HG03064 (cell line): ENCODE data around the gene MDM2.

Experiments
- ATAC-seq: cut with Tn5 transposase; IDR thresholded peaks from one replicate; pipeline ENCODE4 v1.9.1; 2021; ENCODE audit warnings: low read depth; ENCODE audit not compliant: unreplicated experiment

MDM2 gene

DNA sequence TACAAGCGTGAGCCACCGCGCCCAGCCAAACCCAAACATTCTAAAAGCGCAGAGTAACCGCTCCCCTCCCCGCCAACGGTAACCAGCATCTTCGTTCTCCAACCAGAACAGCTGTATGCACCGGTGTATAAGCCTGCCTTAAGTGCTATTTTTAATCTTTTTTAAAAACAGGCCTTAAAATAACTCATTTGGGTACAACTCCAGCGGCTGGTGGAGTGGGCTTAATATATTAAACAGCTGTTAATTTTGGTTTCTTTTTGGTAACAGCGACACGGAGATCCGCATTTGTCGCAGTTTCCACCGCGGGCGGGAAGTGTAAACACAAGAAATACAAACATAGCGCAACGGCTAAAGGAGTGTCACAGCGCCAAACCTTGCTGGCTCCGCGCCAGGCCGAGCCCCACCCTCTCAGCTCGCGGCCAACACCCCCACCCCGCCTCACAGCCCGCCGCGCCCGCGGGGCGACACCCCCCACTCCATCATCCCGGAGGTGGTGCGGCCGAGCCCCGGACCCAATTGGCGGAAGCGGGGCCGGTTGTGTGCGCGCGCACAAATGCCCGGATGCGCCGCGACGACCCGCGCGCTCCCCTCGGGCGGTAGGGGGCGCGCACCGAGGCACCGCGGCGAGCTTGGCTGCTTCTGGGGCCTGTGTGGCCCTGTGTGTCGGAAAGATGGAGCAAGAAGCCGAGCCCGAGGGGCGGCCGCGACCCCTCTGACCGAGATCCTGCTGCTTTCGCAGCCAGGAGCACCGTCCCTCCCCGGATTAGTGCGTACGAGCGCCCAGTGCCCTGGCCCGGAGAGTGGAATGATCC lies at the start of gene MDM2:
Gene MDM2, plus strand, starts transcription at position 602 of the 812 bp plus-strand sequence. CDS start 301 bp downstream, outside the sequence.
- ATAC-seq = peak; percentile 74

GRCh38 chr12:68759852-68760251 lies 48.1 kb upstream of the MDM2 start:
- no peak for ATAC-seq

DNA sequence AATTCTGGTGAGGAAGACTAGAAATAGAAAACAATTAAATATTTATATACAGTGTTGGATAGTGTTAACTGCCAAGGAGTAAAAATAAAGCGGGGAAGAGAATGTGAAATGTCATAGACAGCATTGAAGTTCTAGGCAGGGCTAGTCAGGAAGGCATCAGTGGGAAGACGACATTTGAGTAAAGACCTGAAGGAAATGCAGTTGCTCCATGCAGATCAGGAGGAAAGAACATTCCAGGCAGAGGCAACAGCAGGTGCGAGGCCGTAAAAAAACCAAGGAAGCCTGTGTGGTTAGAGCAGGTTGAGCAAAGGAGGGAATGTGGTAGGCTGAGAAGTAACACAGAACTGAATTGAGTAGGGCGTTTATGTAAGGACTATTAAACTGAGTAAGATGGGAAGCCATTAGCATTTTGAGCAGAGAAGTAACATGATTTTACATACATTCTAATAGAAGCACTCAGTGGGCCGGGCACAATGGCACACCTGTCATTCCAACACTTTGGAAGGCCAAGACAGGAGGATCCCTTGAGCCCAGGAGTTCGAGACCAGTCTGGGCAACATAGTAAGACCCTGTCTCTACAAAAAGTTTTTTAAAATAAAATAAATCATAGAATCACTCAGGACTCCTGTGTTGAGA lies 47.1 kb upstream of the MDM2 start:
- no peak for ATAC-seq

GRCh38 chr12:68761442-68761812 lies 46.5 kb upstream of the MDM2 start:
- ATAC-seq = no peak

GRCh38 chr12:68761901-68762630 lies 45.9 kb upstream of the MDM2 start:
- ATAC-seq = no peak

DNA sequence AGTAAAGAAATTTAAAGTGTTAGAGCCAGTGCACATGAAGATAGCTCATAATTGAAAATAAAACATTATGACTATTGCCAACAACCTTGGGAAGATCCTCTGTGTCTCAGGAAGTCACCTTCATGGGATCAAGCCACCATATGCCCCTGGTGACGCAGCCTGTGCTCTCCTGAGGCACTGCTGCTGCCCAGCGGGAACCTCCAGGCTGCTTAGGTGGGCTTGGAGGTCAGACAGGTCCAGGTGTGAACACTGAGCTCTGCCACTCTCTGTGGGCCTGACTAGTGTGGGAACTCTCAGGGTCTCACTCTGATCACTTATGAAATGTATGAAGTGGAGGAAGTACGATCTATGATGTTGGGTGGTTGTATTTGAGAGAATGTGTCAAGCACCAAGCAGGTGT lies 45.3 kb upstream of the MDM2 start:
- ATAC-seq = no peak

GRCh38 chr12:68765696-68766095 lies 42.3 kb upstream of the MDM2 start:
- ATAC-seq = no peak

DNA sequence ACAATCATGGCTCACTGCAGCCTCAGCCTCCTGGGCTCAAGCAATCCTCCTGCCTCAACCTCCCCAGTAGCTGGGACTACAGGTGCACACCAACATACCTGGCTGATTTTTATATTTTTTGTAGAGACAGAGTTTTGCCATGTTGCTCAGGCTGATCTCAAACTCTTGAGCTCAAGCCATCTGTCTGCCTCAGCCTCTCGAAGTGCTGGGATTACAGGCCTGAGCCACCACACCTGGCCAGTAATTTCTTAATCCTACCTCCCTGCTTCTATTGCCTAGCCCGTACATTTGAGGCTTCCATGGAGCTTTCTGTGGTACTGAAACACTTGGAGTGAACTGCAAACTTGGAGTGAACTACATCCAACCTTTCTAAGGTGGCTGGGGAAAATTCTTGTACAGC lies 41.3 kb upstream of the MDM2 start:
- no peak for ATAC-seq

GRCh38 chr12:68767191-68767590 lies 40.8 kb upstream of the MDM2 start:
- no peak for ATAC-seq

DNA sequence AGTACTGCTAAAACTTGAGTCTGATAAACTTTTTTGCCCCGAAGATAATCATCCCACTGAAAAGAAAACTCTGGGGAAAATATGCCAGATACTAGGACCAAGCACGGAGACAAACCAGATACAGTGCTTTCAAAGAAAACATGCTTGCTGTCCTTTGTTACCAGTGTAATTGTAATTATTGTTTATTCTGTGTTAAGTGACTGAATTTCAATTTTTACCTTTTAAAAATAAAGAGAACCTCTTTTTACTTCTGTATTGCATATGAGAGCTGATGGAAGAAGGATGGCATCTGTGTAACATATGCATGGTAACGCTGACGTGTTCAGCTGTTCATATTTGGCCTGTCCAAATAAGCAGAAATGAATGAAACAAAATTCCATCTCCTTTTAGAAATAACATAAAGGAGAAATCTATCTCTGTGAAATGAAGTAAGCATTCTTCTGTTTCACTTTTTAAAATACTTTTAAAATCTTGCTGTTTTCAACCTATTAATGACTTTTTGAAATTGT lies 39.5 kb upstream of the MDM2 start:
- ATAC-seq = no peak

DNA sequence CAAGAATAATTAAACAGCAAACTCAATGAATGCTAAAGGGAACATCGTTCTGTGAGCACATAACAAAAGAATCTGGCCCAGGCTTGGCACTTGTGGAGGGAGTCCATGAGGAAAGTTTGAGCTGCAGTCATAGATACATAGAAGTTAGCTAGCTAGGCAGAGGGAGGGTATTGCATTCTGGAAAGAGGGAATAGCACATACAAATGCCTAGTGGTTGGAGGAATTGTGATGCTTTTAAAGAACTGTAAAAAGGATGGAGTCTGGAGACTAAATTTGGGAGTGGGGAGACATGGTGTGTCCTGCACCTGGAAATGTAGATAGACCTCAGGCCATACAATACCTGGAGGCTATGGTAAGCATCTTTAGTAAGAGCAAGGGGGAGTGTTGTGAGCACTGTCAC lies 38.0 kb upstream of the MDM2 start:
- ATAC-seq = no peak

GRCh38 chr12:68771223-68771925 lies 36.6 kb upstream of the MDM2 start:
- no peak for ATAC-seq

- ATAC-seq = no peak
Observed at GRCh38 chr12:68772714-68773113, 35.3 kb upstream of the MDM2 start.

DNA sequence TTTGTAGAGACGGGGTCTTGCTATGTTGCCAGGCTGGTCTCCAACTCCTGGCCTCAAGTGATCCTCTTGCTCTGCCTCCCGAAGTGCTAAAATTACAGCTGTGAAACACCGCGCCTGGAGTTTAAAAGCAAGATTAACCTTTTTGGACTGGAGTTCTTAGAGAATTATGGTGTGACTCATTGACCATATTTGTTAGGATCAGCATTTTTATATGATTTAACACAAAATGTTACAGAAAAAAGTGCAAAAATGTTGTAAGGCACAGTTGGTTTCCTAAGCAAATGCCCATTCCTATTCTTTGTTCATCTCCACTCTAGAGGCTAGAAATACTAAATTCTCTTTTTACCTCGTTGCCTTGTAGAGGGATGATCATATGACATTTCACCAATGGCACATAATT lies 34.4 kb upstream of the MDM2 start:
- no peak for ATAC-seq

DNA sequence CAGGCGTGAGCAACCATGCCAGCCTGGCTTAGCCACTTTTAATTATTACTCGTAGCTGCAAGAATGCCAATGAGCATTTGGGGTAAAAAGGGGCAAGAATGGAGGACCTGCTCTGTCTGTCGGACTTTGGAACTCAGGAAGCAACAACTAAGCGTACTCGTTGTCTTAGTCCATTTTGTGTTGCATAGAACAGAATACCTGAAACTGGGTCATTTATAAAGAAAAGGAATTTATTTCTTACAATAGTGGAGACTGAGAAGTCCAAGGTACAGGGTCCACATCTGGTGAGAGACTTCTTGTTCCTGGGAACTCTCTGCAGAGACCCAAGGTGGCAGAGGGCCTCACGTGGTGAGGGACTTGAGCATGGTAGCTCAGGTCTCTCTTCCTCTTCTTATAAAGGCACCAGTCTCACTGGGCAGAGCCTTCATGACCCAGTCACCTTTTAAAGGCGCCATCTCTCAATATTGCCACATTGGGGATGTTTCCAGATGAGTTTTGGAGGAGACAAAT lies 32.8 kb upstream of the MDM2 start:
- ATAC-seq = no peak

DNA sequence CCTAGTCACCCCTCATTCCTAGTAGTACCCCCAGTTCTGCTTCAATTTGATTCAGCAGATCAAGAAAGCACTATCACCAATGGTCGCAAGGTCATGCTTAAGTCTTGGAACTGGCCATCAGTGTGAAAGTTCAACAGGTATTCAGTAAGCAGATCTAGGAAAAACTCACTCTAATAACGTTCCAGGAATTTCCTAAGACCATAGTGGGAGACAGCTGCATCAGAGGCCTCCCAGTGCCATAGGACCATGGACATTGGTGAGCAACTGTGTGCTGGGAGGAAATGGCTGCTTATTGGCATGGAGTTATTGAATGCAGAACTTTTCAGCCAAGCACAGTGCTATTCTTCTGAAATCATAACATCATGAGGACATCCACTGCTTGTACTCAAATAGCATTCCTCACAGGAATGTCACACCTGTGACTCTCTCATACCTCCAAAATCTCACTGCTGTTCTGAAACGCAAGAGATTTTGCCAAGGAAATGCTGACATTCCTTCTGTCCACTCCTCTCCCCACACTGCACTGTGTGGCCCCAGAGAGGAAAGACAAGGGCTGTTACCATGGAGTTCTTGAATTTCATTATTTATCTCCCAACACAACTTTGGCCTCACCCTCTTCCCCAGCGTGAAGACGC lies 30.9 kb upstream of the MDM2 start:
- no peak for ATAC-seq

- no peak for ATAC-seq
Observed at GRCh38 chr12:68779280-68779679, 28.7 kb upstream of the MDM2 start.

- no peak for ATAC-seq
Observed at GRCh38 chr12:68780731-68781130, 27.2 kb upstream of the MDM2 start.

DNA sequence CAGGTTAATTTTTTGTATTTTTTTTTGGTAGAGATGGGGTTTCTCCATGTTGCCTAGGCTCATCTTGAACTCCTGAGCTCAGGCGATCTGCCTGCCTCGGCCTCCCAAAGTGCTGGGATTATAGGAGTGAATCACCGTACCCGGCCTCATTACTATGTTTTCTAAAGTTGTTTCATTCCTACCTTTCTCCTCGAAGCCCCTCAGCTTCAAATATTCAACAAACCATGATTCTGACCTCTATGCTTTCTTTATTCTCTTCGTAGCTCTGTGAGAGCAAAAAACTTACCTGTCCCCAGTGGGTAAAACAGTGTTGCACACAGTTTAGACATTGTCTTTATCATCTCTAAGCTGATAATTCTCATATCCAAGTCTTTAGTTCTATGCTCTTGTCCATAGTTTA lies 26.2 kb upstream of the MDM2 start:
- ATAC-seq = no peak

- no peak for ATAC-seq
Observed at GRCh38 chr12:68784015-68784414, 24.0 kb upstream of the MDM2 start.
